Neural progenitor cell (in vitro differentiated cells): ENCODE data around the gene WDTC1. TPM values are rescaled to one million over a fixed set of nuclear protein-coding genes. Genes with fewer than 3 reads are reported as not detected.

Experiments used
- DNase-seq: peaks from one replicate; pipeline ENCODE4 v3.0.0-alpha.2; 2016; ENCODE audit warnings: low spot score
- H2AFZ ChIP-seq: fragments of 200-600 bp; sonication (generic); replicated peaks from 2 replicates; pipeline ENCODE4 v1.6.1; 2016; ENCODE audit warnings: antibody characterized with exemption
- H3F3A ChIP-seq: fragments of 200-600 bp; sonication (generic); 2 replicates; pipeline ENCODE4 v1.6.1; 2016; ENCODE audit warnings: antibody characterized with exemption, low read depth
- H3K27ac ChIP-seq: fragments of 200-600 bp; sonication (generic); 2 replicates; pipeline ENCODE4 v1.5.1; 2016; ENCODE audit warnings: mild to moderate bottlenecking
- H3K27me3 ChIP-seq: fragments of 200-600 bp; sonication (generic); 2 replicates; pipeline ENCODE4 v1.6.1; 2016; ENCODE audit warnings: mild to moderate bottlenecking, moderate library complexity
- H3K36me3 ChIP-seq: fragments of 200-600 bp; sonication (generic); 2 replicates; pipeline ENCODE4 v1.5.1; 2016
- H3K4me1 ChIP-seq: fragments of 200-600 bp; sonication (generic); 2 replicates; pipeline ENCODE4 v1.6.1; 2016; ENCODE audit warnings: mixed run types
- H3K4me2 ChIP-seq: fragments of 200-600 bp; sonication (generic); 2 replicates; pipeline ENCODE4 v1.6.1; 2016
- H3K4me3 ChIP-seq: fragments of 200-600 bp; sonication (generic); 2 replicates; pipeline ENCODE4 v1.5.1; 2016
- H3K79me2 ChIP-seq: fragments of 200-600 bp; sonication (generic); 2 replicates; pipeline ENCODE4 v1.6.1; 2016; ENCODE audit warnings: low read depth
- H3K9ac ChIP-seq: fragments of 200-600 bp; sonication (generic); 2 replicates; pipeline ENCODE4 v1.6.1; 2016
- H3K9me3 ChIP-seq: fragments of 200-600 bp; sonication (generic); 2 replicates; pipeline ENCODE4 v1.5.1; 2016; ENCODE audit warnings: low read depth
- H4K20me1 ChIP-seq: fragments of 200-600 bp; sonication (generic); 2 replicates; pipeline ENCODE4 v1.6.1; 2016; ENCODE audit warnings: low read depth
- H3K27ac Mint-ChIP-seq: 3 replicates; pipeline ENCODE4 v1.8.0; 2021; ENCODE audit warnings: mixed read lengths
- H3K27me3 Mint-ChIP-seq: 2 replicates; pipeline ENCODE4 v1.8.0; 2022; ENCODE audit warnings: low read depth, mild to moderate bottlenecking, inconsistent platforms, moderate library complexity, mixed read lengths; ENCODE audit not compliant: insufficient read depth
- H3K36me3 Mint-ChIP-seq: 3 replicates; pipeline ENCODE4 v1.8.0; 2021; ENCODE audit warnings: mixed read lengths
- H3K4me1 Mint-ChIP-seq: 3 replicates; pipeline ENCODE4 v1.8.0; 2021; ENCODE audit warnings: mixed read lengths
- H3K4me3 Mint-ChIP-seq: 3 replicates; pipeline ENCODE4 v1.8.0; 2021; ENCODE audit warnings: mild to moderate bottlenecking, moderate library complexity, mixed read lengths
- H3K9me3 Mint-ChIP-seq: 3 replicates; pipeline ENCODE4 v1.8.0; 2020; ENCODE audit warnings: mixed read lengths
- CTCF ChIP-seq: fragments of 200-600 bp; sonication (generic); IDR thresholded peaks from 2 replicates; pipeline ENCODE4 v1.5.1; 2017; ENCODE audit warnings: antibody characterized with exemption, mild to moderate bottlenecking
- EZH2 ChIP-seq: fragments of 200-600 bp; sonication (generic); IDR thresholded peaks from 2 replicates; pipeline ENCODE4 v1.6.1; 2017; ENCODE audit warnings: antibody characterized with exemption, mild to moderate bottlenecking, moderate library complexity
- EZH2phosphoT487 ChIP-seq: fragments of 200-600 bp; sonication (generic); IDR thresholded peaks from 2 replicates; pipeline ENCODE4 v1.6.1; 2017; ENCODE audit warnings: antibody characterized with exemption
- total RNA-seq: library from RNA; depleted of rRNA; stranded (reverse); fragments of >200 nt; gene quantifications from 2 replicates; pipeline ENCODE4 v1.2.3, GENCODE V29; 2015; ENCODE audit warnings: low replicate concordance

The WDTC1 gene
- total RNA-seq, 1 donor from 2014 or later: 17.8 TPM

- Mint-ChIP-seq H3K27ac (no peak overlapping the region), H3K9me3 (no peaks in the 10 kb centered on the region), H3K27me3 (peaks cover 2% of the 10 kb centered on the region), H3K36me3 (peaks cover 11% of the 10 kb centered on the region), H3K4me3 (no peak overlapping the region), H3K4me1 (no peaks in the 10 kb centered on the region)
- Histone ChIP-seq H3K4me2 (no peak overlapping the region), H3K27ac (no peak overlapping the region), H3K36me3 (no peaks in the 10 kb centered on the region), H3K9me3 (no peaks in the 10 kb centered on the region), H2AFZ (no peak overlapping the region), H3K27me3 (no peaks in the 10 kb centered on the region), H3F3A (no peaks in the 10 kb centered on the region), H3K4me3 (no peak overlapping the region), H4K20me1 (no peaks in the 10 kb centered on the region), H3K9ac (no peak overlapping the region), H3K79me2 (no peaks in the 10 kb centered on the region), H3K4me1 (no peaks in the 10 kb centered on the region)
- TF ChIP-seq CTCF: no peak
- TF ChIP-seq EZH2phosphoT487: no peak
- TF ChIP-seq EZH2: no peak
- no peak for DNase-seq
Measured at GRCh38 chr1:27255136-27255535, 20.7 kb downstream of the WDTC1 start.

DNA sequence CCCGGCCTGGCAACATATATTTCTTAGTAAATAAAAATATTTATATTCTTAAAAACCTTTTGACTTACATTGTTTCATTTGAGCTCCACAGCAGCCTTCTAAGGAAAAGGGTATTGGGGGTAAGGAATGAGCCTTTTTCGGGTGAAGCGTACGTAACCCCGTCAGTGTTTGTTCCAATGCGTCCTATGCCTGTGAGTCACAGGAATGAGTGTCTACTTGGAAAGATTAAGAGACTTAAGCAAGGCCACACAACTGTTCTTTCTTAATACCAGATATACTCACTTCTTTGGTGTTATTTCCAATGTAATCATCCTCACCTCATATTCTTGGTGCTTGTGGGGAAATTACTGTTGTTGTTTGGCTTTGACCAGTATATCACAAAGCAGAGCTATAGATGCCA is 22.7 kb downstream of the WDTC1 start:
- Mint-ChIP-seq H3K27me3 (no peaks in the 10 kb centered on the region), H3K4me1 (no peaks in the 10 kb centered on the region), H3K9me3 (no peaks in the 10 kb centered on the region), H3K27ac (no peak overlapping the region), H3K36me3 (peaks cover 11% of the 10 kb centered on the region), H3K4me3 (no peak overlapping the region)
- H3K9me3 ChIP-seq: no peaks in the 10 kb centered on the region
- H4K20me1 ChIP-seq: no peaks in the 10 kb centered on the region
- H3K36me3 ChIP-seq: no peaks in the 10 kb centered on the region
- H3K9ac ChIP-seq: no peak overlapping the region
- H3K4me1 ChIP-seq: no peaks in the 10 kb centered on the region
- no peak overlapping the region for H3K27ac ChIP-seq
- no peaks in the 10 kb centered on the region for H3K79me2 ChIP-seq
- TF ChIP-seq EZH2 (no peak), EZH2phosphoT487 (no peak), CTCF (no peak)
- H3F3A ChIP-seq: no peaks in the 10 kb centered on the region
- no peak overlapping the region for H3K4me2 ChIP-seq
- DNase-seq: no peak
- H2AFZ ChIP-seq: no peak overlapping the region
- no peak overlapping the region for H3K4me3 ChIP-seq
- H3K27me3 ChIP-seq: no peaks in the 10 kb centered on the region

GRCh38 chr1:27258598-27258997 is 24.2 kb downstream of the WDTC1 start:
- H3K36me3 ChIP-seq: no peaks in the 10 kb centered on the region
- DNase-seq: no peak
- no peak overlapping the region for H3K4me3 Mint-ChIP-seq
- H3K4me1 Mint-ChIP-seq: no peaks in the 10 kb centered on the region
- H3K4me2 ChIP-seq: no peak overlapping the region
- H4K20me1 ChIP-seq: no peaks in the 10 kb centered on the region
- H3K27me3 Mint-ChIP-seq: no peaks in the 10 kb centered on the region
- H3K36me3 Mint-ChIP-seq: peaks cover 11% of the 10 kb centered on the region
- H2AFZ ChIP-seq: no peak overlapping the region
- no peaks in the 10 kb centered on the region for H3K9me3 Mint-ChIP-seq
- TF ChIP-seq EZH2 (no peak), CTCF (no peak), EZH2phosphoT487 (no peak)
- H3K9ac ChIP-seq: no peak overlapping the region
- H3K4me1 ChIP-seq: no peaks in the 10 kb centered on the region
- H3K27me3 ChIP-seq: no peaks in the 10 kb centered on the region
- H3K79me2 ChIP-seq: no peaks in the 10 kb centered on the region
- no peak overlapping the region for H3K4me3 ChIP-seq
- no peak overlapping the region for H3K27ac Mint-ChIP-seq
- H3K9me3 ChIP-seq: no peaks in the 10 kb centered on the region
- H3F3A ChIP-seq: no peaks in the 10 kb centered on the region
- no peak overlapping the region for H3K27ac ChIP-seq
